GDM1 (cell line): Measurements from ENCODE around the gene ELK4.

Experiments used
- DNase-seq: peaks from one replicate; lab custom pipeline; 2025; lab: John Stamatoyannopoulos, UW

Gene ELK4

GRCh38 chr1:205631768-205632668 is at the start of gene ELK4:
Gene ELK4 (minus strand): TSS chr1:205632011. CDS start chr1:205623882, 8,129 bp downstream.
- DNase-seq: peak; percentile 98

- DNase-seq: no peak
Measured at GRCh38 chr1:205681364-205681763, 49.6 kb upstream of the ELK4 start.

- DNase-seq: peak; percentile 27
Measured at GRCh38 chr1:205680073-205680851, 48.5 kb upstream of the ELK4 start, which contains the start of gene SLC45A3. Gene SLC45A3 (minus strand): TSS chr1:205680509. CDS start chr1:205664656, 15,853 bp downstream.

- DNase-seq: no peak
Measured at GRCh38 chr1:205678286-205679111, 46.7 kb upstream of the ELK4 start.

GRCh38 chr1:205677167-205677566 is 45.4 kb upstream of the ELK4 start:
- no peak for DNase-seq

GRCh38 chr1:205676597-205676996 is 44.8 kb upstream of the ELK4 start:
- DNase-seq: no peak

GRCh38 chr1:205676002-205676401 is 44.2 kb upstream of the ELK4 start:
- DNase-seq: no peak

- DNase-seq: no peak
Measured at GRCh38 chr1:205675247-205675646, 43.4 kb upstream of the ELK4 start.

- no peak for DNase-seq
Measured at GRCh38 chr1:205672970-205673369, 41.2 kb upstream of the ELK4 start.

- no peak for DNase-seq
Measured at GRCh38 chr1:205672395-205672889, 40.6 kb upstream of the ELK4 start.

- DNase-seq: no peak
Measured at GRCh38 chr1:205670611-205671430, 39.0 kb upstream of the ELK4 start.

- DNase-seq: no peak
Measured at GRCh38 chr1:205670150-205670446, 38.3 kb upstream of the ELK4 start.

- no peak for DNase-seq
Measured at GRCh38 chr1:205669341-205670149, 37.7 kb upstream of the ELK4 start.

GRCh38 chr1:205668951-205669340 is 37.1 kb upstream of the ELK4 start:
- no peak for DNase-seq

GRCh38 chr1:205667909-205668643 is 36.3 kb upstream of the ELK4 start:
- no peak for DNase-seq

- no peak for DNase-seq
Measured at GRCh38 chr1:205666372-205667166, 34.8 kb upstream of the ELK4 start.

- DNase-seq: no peak
Measured at GRCh38 chr1:205665201-205666045, 33.6 kb upstream of the ELK4 start.
